HEK293 (cell line): ENCODE results near the gene RPS28.

ENCODE experiments used
- BCL11B ChIP-seq: fragments of 450-650 bp; formaldehyde crosslinking; IDR thresholded peaks from 2 replicates; pipeline ENCODE4 v1.5.1; 2016; ENCODE audit warnings: low read depth, missing biosample characterization, missing genetic modification characterization
- HOXA7 ChIP-seq: sonication (generic); formaldehyde crosslinking; IDR thresholded peaks from 2 replicates; pipeline ENCODE4 v1.8.1; 2022; ENCODE audit warnings: missing genetic modification reagents, borderline replicate concordance
- MYNN ChIP-seq: fragments of 450-650 bp; formaldehyde crosslinking; IDR thresholded peaks from 2 replicates; pipeline ENCODE4 v1.5.1; 2016; ENCODE audit warnings: missing biosample characterization, missing genetic modification characterization, borderline replicate concordance
- ZEB2 ChIP-seq: fragments of 450-650 bp; formaldehyde crosslinking; IDR thresholded peaks from 2 replicates; pipeline ENCODE4 v1.5.1; 2016; ENCODE audit warnings: missing biosample characterization, missing genetic modification characterization
- ZNF175 ChIP-seq: fragments of 450-650 bp; formaldehyde crosslinking; IDR thresholded peaks from 2 replicates; pipeline ENCODE4 v1.5.1; 2016; ENCODE audit warnings: missing biosample characterization, missing genetic modification characterization
- ZNF274 ChIP-seq, 2 experiments: fragments of 200-500 bp in 1 of 2; fragments of 450-650 bp in 1 of 2; sonication (Bioruptor generic) in 1 of 2; formaldehyde crosslinking in 1 of 2; IDR thresholded peaks; 2 replicates each; pipeline versions ENCODE4 v1.5.1 to v1.6.1; 2014 to 2016; ENCODE audit warnings: borderline replicate concordance in 1 of 2, inconsistent platforms in 1 of 2, low read length in 1 of 2, missing biosample characterization in 1 of 2, missing genetic modification characterization in 1 of 2
- ZNF76 ChIP-seq: fragments of 450-650 bp; formaldehyde crosslinking; IDR thresholded peaks from 2 replicates; pipeline ENCODE4; 2016; ENCODE audit warnings: low read depth, missing biosample characterization, missing genetic modification characterization, borderline replicate concordance
- TF ChIP-seq, protein P1 (sequence below): fragments of 450-650 bp; formaldehyde crosslinking; IDR thresholded peaks from 2 replicates; pipeline ENCODE4 v1.5.1; 2016; ENCODE audit warnings: missing biosample characterization, missing genetic modification characterization
- TF ChIP-seq, protein P2 (sequence below): fragments of 450-650 bp; formaldehyde crosslinking; IDR thresholded peaks from 2 replicates; pipeline ENCODE4 v1.5.1; 2016; ENCODE audit warnings: missing biosample characterization, missing genetic modification characterization, low read depth
- TF ChIP-seq, protein P3 (sequence below): fragments of 450-650 bp; formaldehyde crosslinking; IDR thresholded peaks from 2 replicates; pipeline ENCODE4 v1.5.1; 2016; ENCODE audit warnings: missing biosample characterization, missing genetic modification characterization
- TF ChIP-seq, protein P4 (sequence below): fragments of 450-650 bp; formaldehyde crosslinking; IDR thresholded peaks from 2 replicates; pipeline ENCODE4 v1.5.1; 2017; ENCODE audit warnings: missing biosample characterization, mild to moderate bottlenecking, missing genetic modification characterization, moderate library complexity

DNA sequence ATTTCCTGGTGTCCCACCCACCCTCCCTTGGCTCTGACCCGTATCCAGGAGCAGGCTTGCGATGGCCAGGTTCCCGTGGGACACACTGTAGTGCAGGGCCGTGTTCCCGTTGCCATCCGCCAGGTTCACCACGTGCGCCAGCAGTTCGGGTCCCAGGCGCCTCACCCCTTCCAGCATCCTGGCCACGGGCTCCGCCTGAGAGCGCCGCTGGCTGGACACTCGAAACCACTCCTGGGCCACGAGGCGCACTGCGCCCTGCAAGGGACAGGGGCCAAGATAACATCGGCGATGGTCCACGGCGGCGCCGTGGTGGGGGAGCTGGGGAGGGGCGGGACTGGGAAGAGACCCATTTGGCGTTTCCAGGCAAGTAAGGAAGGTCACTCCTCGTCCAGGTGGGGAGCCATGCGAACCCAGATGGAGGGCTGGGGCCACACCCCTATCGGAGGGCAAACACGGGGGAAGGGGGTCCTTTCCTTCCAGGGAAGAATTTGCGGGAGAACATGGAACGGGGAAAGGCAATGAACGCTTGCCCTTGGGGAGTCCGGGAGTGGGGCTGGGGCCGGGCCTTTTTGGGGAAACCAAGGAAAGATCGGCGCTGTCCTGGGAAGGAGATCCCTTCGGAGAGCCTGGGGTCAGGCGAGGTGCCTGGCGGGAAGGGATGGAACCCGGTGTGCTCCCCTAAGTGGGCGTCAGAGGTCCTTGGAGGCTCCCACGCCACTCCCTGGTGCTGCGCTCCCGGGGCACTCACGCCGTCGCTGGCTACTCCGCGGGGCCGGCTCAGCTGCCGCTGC is 11.9 kb downstream of the RPS28 start:
- TF ChIP-seq, protein P1, sequence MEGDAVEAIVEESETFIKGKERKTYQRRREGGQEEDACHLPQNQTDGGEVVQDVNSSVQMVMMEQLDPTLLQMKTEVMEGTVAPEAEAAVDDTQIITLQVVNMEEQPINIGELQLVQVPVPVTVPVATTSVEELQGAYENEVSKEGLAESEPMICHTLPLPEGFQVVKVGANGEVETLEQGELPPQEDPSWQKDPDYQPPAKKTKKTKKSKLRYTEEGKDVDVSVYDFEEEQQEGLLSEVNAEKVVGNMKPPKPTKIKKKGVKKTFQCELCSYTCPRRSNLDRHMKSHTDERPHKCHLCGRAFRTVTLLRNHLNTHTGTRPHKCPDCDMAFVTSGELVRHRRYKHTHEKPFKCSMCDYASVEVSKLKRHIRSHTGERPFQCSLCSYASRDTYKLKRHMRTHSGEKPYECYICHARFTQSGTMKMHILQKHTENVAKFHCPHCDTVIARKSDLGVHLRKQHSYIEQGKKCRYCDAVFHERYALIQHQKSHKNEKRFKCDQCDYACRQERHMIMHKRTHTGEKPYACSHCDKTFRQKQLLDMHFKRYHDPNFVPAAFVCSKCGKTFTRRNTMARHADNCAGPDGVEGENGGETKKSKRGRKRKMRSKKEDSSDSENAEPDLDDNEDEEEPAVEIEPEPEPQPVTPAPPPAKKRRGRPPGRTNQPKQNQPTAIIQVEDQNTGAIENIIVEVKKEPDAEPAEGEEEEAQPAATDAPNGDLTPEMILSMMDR, result no peak
- TF ChIP-seq ZNF175 (no peak), HOXA7 (no peak), ZNF76 (no peak), BCL11B (tag by site-specific recombination) (no peak), MYNN (tag by site-specific recombination) (no peak), ZNF274 (IDR thresholded peaks at IDR 0.05; ENCODE audit: low read length) (no peak), ZNF274 (tag by site-specific recombination; IDR thresholded peaks at IDR 0.05; ENCODE audit: borderline replicate concordance) (no peak), ZEB2 (tag by site-specific recombination) (no peak)
- TF ChIP-seq, protein P2, sequence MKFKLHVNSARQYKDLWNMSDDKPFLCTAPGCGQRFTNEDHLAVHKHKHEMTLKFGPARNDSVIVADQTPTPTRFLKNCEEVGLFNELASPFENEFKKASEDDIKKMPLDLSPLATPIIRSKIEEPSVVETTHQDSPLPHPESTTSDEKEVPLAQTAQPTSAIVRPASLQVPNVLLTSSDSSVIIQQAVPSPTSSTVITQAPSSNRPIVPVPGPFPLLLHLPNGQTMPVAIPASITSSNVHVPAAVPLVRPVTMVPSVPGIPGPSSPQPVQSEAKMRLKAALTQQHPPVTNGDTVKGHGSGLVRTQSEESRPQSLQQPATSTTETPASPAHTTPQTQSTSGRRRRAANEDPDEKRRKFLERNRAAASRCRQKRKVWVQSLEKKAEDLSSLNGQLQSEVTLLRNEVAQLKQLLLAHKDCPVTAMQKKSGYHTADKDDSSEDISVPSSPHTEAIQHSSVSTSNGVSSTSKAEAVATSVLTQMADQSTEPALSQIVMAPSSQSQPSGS (tag by site-specific recombination), result no peak
- TF ChIP-seq, protein P3, sequence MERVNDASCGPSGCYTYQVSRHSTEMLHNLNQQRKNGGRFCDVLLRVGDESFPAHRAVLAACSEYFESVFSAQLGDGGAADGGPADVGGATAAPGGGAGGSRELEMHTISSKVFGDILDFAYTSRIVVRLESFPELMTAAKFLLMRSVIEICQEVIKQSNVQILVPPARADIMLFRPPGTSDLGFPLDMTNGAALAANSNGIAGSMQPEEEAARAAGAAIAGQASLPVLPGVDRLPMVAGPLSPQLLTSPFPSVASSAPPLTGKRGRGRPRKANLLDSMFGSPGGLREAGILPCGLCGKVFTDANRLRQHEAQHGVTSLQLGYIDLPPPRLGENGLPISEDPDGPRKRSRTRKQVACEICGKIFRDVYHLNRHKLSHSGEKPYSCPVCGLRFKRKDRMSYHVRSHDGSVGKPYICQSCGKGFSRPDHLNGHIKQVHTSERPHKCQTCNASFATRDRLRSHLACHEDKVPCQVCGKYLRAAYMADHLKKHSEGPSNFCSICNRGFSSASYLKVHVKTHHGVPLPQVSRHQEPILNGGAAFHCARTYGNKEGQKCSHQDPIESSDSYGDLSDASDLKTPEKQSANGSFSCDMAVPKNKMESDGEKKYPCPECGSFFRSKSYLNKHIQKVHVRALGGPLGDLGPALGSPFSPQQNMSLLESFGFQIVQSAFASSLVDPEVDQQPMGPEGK (tag by site-specific recombination), result no peak
- TF ChIP-seq, protein P4, sequence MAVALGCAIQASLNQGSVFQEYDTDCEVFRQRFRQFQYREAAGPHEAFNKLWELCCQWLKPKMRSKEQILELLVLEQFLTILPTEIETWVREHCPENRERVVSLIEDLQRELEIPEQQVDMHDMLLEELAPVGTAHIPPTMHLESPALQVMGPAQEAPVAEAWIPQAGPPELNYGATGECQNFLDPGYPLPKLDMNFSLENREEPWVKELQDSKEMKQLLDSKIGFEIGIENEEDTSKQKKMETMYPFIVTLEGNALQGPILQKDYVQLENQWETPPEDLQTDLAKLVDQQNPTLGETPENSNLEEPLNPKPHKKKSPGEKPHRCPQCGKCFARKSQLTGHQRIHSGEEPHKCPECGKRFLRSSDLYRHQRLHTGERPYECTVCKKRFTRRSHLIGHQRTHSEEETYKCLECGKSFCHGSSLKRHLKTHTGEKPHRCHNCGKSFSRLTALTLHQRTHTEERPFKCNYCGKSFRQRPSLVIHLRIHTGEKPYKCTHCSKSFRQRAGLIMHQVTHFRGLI (tag by site-specific recombination), result no peak
